ENCODE results near the gene TBC1D22A.

Gene TBC1D22A

DNA sequence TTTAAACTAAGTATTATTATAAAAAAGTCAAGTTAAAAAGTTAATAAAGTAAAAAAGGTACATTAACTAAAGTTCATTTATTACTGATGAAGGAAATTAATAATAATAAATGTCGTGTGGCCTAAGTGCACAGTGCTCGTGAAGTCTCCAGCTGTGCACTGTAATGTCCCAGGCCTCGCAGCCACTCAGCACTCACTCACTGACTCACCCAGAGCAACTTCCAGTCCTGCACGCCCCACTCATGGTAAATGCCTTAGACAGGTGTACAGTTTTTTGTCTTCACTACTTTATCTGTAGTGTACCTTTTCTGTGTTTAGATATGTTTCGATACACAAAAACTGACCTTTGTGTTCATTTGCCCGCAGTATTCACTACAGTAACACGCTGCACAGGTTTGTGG, 175.5 kb downstream of the TBC1D22A start:
- no peak for FAIRE-seq

DNA sequence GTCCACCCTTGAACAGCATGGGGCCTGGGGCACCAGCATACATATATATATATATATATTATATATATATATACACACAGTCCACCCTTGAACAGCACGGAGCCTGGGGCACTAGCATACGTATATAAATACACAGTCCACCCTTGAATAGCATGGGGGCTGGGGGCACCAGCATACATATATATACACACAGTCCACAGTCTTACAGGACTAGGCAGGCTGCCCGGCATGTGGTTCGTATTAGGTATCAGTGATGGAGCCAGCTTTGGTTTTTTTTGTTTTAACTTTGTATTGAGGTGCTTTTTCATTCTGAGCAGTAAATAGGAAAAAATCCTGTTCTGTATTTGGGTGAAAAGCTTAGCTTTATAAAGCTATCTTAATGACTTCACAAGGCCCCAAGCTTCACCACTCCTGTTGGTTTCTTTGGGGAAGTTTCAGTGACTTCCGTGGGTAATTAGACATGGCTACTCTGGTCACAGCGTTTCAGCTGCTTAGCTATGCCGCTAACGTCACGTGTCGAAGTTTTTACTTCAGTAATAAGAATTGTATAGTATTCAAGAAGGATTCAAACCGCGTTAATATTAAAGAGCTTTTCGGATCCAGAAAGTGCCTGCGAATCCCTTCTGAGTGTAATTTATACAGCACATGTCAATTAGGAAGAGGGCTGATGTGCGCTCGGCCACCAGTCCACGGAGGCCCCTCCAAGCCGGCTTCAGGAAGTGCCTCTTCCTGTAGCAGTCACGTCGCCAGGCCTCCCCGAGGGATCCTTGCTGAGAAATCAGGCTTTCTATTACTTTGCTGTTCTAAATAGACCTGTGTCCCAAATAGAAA, 179.7 kb downstream of the TBC1D22A start:
- no peak for FAIRE-seq

DNA sequence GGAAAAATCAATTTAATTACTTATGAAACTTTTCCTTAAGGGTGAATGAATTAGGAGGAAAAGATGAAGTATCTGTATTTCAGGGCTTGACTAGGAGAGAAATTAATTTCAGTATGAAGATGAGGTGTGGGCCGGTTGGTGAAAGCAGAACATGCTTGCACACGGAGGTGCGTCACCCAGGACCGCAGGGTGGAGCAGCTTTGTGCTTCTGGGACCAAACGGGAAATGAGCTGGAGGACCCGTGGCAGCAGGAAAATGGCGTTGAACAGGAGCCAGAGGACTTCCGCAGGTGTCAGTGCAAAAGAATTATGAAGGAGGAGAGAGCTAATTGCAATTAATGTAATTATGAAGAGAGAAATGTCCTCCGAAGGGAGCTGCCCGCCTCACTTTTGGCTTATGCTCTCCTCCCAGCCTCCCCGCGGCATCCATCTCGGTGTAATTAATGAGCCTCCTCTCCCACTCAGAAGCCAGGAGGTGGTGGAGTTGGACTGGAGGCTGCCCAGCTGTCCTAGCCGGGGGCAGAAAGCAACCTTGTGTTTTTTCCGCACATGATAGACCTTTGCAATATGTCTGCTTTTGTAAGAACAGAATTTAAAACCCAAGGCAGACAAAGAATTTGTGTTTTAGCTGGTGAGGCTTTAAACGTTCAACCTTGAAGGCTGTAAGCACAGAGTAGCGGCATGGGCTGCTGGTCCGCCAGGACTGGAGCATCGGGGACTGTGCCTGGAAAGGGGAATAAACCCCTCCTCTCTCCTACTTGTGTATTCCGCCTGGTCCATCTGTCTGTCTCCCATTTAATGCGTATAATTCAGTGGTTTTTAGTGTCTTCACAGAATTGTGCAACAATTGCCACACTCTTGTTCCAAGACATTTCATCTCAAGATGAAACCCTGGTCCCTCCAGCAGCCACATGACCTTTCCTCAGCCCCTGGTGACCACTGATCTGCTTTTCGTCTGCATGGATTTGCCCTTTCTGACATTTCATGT, 180.6 kb downstream of the TBC1D22A start:
- no peak for FAIRE-seq

DNA sequence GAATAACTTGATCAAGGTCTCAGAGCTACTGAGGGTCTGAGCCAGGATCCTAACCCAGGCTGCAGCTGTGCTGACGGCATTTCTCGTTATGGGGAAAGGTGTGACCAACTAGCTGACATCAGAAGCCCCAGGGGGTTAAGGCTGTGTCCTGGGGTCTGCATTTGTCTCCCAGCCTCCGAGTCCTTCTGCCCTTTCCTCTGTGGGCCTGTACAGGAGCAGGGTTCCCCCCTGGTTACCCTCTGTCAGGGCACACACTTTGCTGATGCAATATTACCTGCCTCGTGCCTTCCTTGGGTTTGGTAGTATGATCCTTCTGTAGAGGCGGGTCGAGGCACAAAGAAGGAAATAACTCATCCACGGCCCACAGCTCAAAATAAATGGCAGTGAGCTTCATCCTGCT, 183.0 kb downstream of the TBC1D22A start:
- FAIRE-seq: no peak

DNA sequence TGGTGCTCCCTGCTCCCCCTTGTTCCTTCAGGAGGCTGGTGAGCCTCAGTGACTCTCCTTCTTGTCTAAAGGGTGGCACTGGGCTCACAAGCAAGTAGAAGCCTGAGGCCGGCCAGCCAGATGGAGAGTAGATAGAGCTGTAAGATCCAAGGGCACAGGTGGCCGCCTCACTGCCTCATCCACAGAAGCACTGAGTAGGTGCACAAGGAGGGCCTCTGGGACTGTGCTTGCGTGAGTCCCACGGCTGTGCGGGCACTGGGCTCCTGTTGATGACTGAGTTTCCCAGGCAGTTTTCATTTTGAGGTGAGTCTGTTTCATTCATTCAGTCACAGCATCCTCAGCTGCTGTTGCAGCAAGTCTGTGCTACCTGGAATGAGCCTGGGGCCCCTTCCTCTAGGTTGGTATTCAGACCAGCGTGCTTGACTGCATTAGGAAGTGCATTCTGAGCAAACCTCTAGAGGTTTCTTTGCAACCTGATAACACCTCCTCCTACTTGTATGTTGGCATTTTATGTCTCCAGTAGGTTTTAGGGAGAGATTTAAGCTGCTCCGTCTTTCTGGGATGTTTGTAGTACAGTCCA, 184.0 kb downstream of the TBC1D22A start:
- FAIRE-seq: no peak

DNA sequence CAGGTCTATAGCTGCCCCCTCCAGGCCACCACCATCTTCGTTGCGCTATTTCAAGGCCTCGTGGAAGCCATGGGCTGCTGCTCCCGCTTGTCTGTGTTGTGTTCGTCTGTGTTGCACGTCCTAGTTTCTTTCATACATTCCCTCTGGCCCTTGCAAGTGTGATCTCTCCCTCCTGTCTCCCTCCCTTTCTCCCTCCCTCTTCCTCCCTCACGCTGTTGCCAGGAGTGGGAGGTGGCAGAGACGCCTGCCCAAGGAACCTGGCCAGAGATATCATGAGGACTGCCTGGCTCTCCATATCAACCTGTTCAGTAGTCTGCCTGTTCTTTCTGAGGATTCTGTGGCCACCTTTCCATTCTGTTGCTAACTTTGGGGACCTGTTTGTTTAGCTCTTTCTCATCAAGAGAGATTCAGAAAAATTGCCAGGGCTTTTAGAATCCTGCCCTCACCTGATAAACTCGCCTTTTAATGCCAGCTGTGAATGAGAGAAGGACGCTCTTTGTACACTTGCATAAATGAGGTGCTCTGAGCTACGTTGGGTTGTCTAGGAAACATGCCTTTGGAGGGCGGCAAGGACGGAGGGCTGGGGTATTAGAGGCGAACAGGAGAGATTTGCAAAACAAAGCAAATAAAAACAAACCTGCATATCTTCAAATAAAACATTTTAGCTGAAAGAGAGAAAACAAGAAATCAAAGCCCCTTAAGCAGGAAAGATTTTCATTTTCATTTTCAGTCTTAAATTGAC, 185.2 kb downstream of the TBC1D22A start:
- FAIRE-seq: no peak

DNA sequence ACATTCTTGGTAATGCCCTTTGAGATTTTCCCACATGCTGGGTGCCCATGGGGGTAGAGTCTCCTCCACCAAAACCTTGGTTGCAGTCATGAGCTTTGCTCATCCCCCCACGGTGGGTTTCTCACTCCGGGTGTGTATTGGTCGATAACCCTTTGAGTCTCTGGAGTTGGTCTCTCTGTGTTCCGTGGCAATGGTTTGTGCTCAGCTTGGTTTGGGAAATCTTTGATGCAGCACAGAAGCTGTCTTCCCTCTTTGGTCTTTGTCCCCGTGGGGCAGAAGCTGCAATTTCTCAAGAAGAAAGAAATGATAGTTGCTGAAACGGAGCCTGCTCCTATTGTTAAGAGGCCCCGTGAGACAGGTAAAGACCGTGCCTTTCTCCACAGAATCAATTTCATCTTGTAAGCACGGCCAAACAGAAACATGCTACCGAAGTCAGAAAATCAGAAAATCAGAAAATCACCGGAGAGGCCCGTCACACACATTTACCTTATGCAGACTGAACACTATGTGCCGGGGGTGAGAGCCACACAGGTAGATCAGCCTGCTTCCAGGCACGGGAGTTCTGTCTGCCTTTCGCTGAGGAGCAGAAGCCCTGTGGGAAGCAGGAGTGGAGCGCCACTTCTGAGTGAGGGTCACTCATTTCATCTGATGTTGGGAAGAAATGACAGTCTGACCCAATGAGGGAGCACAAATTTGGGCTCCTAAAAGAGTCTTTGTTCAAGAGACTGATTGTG, 186.1 kb downstream of the TBC1D22A start:
- FAIRE-seq: no peak

DNA sequence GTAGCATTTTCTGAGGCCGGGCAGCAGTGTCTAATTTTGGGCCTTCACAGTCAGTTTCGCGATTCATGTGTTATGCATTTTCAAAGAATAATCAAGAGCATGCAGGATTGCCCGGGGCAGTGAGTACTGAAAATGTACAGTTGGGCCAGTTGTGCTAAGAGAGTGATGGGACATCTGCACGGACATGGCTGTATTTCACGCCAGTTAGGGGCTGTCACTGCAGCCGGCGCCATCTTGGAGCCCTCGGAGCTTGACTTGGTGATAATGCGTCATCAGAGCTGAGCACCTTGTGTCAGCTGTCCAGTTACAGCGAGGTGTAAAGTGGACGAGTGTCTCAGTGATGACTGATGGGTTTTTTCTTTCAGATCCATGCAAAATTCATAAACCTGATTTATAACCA, 188.9 kb downstream of the TBC1D22A start:
- FAIRE-seq: no peak

DNA sequence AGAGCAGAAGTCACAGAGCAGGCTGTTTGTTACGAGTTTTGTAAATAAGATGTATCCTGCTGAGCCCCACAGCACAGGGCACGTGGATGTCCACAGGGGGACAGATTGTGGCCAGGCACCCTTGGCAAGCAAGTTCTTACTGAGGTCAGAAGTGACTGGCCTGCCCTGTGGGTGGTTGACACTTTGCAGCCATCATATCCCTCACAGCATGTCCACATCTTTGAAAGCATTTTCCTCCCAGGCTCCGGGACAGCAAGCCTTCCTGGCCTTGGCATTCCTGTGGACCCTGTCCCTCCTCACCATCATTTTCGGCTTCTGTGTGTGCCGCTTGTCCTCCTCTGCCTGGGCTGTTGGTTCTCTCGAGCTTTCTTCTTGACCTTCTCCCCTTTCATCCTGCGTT, 189.5 kb downstream of the TBC1D22A start:
- no peak for FAIRE-seq

DNA sequence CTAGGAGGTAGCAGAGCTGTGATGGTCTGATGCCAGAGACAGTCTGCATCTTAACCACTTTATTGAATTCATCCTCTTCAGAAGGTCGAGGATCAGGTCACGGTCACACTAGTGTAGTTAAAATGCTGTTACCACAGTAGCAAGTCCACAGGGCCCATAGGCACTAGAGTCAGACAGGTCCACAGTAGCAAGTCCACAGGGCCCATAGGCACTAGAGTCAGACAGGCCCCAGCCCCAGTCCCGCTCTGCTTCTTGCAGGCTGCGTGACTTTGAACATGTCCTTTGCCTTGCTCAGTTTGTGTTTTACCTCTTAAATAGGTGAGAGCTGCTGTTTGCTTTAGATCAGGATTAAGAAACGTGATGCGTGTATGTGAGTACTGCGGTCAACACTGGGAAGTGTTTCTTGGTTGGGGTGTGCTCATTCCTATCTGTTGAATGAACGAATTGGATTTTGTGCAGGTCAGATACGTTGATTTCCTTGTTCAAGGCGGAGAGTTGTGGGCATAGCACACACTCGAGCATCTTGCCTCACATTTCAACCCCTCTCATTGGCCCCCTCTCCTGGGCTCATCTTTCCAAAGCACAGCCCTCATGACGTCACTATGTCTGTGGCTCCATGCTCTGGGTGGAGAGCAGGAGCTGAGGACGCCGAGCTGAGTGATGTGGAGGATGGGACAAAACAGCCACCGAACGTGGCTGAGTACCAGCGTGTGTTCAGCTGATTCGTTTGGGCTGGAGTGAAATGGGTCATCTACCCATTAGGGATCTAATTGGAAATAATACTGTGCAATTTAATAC, 191.7 kb downstream of the TBC1D22A start:
- no peak for FAIRE-seq

DNA sequence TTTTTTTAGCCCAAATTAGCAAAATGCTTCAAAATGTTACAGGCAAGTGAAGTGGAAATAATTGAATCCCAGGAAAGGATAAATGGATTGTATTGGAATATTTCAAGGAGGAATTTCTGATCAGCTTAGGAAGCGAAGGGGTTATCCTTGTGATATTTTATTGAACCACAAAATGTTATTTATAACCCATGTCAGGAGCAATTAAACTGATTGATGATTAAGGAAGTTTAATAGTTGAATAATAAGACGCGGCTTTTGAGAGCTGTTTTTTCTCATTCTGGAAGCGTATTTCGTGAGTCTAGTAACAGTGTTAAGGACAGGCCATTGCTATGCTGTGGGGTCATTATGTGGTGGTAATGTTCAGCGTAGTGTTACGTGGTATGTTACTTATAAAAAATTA, 192.3 kb downstream of the TBC1D22A start:
- no peak for FAIRE-seq

DNA sequence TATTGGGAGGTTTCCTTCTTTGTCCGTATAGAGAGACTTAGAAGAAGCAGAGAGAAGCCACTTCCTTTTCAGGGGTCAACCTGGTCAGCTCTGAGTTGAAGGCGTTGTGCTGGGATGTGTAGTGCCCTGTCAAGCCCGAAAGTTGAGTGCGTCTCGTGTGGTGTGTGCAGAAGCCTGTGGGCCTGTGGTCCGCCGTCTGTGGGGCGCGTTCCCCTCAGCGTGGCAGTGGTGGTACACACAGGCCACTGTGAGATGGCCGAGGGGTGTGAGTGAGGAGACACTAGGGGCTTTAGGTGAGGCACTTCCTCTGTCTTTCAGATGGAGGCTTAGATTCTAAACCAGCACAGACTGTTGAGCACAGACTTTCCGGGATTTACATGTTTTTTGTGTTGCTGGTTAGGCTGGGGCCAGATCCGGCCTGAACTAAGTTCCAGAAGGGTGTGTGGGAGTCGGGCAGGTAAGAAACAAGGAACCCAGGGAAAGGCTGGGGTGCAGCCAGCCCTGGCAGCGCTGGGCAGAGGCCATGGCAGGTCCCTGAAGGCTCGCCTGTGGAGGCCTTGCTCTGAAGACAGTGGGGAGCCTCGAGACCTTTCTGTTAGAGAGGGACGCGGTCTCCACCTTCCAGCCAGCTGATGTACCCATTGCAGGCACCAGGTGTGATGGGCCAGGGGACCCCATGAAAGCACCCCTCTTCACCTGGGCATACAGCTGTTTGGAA, 194.2 kb downstream of the TBC1D22A start:
- no peak for FAIRE-seq

DNA sequence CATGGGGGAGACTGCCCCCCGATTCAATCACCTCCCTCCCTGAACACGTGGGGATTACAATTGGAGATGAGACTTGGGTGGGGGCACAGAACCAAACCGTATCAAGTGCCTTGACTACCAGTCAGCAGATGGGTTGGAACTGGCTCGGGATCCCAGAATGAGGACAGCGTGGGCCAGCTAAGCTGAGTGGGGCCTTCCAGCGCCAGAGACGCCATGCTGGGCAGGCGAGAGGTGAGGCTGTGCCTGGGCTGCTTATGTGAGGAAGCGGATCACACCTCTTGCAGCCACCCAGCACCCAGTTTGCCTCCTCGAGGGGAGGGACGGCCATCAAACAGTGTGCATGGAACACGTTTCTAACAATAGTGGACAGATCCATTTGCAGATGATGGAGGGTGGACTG, 195.1 kb downstream of the TBC1D22A start:
- no peak for FAIRE-seq

DNA sequence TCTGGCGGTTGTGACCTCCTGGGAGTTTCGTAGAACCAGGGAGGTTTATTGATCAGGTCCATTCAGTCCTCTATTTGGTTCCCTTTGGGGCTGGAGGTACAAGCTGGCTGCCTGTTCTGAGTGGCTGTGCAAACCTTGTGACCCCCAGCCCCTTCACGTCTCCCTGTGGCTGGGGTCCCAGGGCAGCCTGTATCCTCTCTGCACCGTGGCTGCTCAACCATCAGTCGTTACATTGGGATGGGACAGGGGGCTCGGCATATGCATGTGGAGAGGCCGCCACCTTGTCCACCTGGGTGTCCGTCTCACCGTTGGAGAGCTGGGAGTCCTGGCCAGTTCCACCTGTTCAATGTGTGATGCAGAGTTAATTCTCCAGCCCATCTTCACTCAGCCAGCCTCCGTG, 195.7 kb downstream of the TBC1D22A start:
- FAIRE-seq: no peak

DNA sequence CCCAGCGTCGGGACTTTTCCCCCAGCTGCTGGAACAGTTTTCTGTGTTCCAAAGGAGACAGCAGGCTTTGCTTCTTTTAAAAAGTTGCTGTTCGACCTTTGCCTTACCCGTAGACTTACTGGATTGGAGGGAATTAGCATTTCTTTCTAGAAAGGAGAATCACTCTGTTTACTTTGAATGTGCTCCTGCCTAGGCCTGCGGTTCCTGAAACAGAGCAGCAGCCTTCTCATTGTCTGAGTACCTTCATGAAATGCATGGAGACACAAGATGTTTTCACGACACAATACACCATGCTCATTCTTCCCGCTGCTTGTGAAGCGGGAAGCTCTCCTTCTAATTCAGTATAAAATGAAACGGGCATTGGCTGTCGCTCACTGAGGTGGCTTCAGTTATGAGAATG, 196.2 kb downstream of the TBC1D22A start:
- FAIRE-seq: no peak

DNA sequence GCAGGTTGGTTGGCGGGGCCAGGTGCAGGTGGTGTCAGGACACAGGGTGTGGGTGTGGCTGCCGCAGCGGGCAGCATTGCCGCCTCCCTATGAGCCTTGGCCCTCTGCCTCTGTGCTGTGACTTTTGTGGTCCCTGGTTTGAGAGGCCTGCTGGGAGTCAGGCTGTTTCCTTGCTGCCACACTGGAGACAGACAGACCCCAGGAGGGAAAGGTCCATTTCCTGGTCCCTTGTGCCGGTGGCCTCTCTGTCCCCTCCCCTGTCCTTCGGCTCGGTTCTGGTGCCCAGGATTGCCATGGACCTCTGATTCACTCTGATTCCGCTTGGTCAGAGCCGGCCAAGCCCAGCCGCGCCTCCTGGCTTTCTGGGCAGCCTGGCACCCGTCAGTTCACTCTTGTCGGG, 196.9 kb downstream of the TBC1D22A start:
- no peak for FAIRE-seq

DNA sequence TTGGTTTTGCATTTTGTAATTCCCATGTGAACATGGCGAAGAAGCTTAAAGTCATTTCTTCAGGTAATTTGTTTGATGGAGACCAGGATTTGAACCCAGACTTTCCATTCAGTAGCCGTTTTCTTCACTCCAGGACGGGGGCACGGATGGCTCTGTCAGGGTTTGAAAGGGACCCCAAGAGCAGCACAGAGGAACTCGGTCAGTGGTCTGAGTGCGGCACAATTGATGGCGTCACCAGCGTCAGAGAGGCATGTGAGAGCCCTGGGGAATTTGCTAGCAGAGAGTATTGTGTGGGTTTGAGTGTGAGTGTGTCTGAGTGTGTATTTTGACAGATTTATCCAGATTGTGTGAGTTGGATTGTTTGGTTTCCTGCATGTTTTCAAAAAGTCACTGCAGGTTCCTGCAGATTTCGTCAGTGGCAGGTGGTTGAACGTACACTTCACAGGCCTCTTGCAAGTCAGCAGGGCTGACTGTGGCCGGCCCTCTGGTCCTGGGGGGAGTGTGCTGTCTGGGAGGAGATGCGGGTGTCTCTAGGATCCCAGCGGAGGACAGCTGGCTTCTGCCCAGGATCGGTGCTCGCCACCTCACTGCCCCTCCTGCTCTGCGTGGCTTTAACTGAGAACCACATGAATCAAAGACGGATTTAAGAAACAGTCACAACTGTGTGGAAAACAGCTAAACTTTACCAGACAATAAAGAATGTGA, 199.3 kb downstream of the TBC1D22A start:
- no peak for FAIRE-seq

DNA sequence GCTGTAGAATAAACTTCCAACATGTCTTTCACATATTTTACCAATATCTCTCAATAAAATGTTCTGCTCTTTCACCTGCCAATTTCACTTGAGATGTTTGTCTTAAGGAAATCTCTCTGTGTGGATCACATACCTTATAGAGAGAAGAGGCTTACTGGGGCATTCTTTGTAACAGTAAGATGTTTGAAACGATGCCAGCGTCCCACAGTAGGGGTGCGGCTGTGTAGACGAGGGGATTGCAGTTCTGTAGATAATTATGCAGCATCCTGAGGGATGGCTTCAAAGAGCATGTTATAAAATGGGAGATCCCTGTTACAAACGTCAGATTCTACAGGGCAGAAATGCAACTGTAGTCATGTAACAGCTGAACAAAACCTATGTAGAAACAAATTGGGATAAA, 200.0 kb downstream of the TBC1D22A start:
- no peak for FAIRE-seq

DNA sequence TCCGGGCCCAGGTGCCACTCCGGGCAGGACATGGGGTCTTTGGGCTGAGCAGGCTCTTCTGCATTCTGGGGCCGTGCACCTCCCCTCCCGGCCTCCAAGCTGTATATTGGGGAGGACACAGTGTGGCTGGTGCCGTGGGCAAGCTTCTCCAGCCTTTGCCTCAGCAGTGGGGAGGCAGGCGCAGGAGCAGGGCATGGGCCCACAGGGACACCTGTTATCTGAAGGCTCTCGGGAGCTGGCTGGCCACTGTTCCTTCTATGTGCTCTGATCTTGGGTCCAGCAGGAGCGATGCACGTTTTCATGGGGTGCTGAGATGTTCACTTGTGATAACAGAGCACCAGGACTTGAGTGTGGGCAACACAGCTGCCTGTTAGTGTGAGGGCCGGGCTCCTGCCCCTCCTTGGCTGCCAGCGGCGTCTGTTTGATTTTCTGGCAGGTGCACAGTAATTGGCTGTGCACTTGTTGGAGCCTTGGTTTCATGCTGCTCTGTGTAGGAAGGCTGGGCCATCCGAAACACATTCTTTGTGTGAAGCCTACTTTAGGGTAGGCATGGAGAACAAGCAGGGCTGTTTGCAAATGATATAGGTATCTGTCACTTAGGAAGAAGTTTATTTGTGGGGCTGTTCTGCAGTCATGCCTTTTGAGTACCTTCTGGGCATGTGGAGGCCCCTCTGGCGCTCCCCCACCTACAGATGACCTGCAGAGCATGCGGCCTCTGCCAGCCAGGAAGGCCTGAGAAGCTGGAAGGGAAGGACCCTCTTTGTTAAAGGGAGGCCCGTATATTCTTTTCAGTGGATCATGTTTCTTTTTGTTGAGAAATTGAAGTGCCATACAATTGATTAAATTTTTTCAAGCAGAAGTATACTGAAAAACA, 201.5 kb downstream of the TBC1D22A start:
- FAIRE-seq: no peak

All from A204.1 (cell line).